Fibroblast of skin of right biceps (primary cell): ENCODE measurements around the gene BBLN.
"Not testable (repeated sequence)": the region's sequence is repeated elsewhere in the genome, so short reads cannot be mapped to it uniquely, and the experiment has no call there.

Experiments used
- DNase-seq: peaks from one replicate; pipeline ENCODE4 v3.0.0-alpha.2; 2013

Gene BBLN

DNA sequence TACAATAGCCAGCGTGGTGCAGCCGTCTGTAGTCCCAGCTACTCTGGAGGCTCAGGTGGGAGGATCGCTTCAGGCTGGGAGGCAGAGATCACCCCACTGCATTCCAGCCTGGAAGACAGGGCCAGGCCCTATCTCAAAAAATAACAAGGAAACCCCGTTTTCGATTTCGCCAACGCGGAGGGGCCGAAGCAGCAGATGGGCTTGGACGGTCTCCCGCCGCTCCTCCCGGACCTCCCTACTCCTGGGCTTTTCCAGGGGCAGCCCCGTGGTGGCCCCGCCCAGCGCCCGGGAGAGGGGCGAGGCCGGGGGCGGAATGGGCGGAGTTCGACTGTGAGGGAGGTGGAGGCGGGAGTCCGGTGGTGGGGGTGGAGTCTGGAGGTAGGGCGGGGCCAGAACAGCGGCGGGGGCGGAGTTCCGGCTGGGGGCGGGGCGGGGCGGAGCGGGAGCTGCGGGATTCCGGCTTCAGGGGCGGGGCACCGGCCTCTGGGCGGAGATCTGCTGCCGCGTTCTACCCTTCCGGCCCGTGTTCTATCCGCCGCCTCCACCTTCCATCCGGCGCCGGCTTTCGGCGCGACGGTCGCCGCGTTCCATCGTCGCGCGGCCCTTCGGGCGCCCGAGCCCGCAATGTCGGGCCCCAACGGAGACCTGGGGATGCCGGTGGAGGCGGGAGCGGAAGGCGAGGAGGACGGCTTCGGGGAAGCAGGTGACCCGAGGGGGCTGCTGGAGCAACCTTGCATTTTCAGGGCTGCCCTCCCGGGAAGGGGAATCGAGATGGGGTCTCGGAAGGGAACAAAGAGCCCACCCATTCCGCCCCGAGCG is at the start of gene BBLN:
Gene BBLN (plus strand): TSS at position 482 of the 819 bp plus-strand sequence. CDS start 143 bp downstream, at position 625.
- peak; percentile 94 for DNase-seq

DNA sequence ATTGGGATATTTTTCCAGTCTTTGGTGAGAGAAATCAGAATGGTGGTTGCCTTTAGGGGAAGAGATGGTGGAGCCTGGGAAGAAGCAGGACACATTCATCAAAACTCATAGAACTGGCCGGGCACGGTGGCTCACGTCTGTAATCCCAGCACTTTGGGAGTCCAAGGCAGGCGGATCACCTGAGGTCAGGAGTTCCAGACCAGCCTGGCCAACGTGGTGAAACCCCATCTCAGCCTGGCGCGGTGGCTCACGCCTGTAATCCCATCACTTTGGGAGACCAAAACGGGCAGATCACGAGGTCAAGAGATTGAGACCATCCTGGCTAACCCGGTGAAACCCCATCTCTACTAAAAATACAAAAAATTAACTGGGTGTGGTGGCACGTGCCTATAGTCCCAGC is 48.3 kb upstream of the BBLN start:
- not testable (repeated sequence) for DNase-seq

DNA sequence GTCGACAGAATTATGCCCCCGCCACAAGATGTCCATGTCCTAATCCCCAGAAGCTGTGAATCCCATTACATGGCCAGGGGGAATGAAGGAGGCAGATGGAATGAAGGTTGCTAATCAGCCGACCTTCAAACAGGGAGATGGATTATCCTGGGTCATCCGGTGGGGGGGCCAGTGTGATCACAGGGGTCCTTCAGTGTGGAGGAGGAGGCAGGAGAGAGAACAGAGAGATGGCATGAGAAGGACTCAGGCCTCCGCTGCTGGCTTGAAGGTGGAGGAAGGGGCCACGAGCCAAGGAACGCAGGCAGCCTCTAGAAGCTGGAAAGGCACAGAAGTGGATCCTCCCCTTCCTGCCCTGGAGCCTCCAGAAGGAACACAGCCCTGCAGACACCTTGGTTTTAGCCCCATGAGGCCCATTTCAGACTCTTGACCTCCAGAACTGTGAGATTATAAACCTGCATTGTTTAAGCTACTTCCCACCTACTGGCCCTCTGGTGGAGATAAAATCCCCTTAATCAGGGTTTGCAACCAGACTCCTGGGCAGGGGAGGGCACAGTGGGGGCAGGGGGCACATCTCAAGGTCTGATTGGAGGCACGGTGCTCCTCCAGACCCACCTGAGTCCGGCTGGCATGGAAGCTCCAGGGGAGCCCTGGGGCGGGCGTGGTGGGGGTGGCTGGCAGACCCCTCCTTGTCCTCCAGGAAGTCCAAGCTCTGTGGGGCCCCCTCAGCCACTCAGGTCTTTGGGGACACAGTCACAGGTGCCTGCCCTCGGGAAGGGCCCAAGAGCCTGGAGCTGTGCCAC is 46.3 kb upstream of the BBLN start:
- no peak for DNase-seq

GRCh38 chr9:128114326-128115186 is 45.5 kb upstream of the BBLN start:
- no peak for DNase-seq

- DNase-seq: no peak
Measured at GRCh38 chr9:128115187-128116103, 44.6 kb upstream of the BBLN start.

DNA sequence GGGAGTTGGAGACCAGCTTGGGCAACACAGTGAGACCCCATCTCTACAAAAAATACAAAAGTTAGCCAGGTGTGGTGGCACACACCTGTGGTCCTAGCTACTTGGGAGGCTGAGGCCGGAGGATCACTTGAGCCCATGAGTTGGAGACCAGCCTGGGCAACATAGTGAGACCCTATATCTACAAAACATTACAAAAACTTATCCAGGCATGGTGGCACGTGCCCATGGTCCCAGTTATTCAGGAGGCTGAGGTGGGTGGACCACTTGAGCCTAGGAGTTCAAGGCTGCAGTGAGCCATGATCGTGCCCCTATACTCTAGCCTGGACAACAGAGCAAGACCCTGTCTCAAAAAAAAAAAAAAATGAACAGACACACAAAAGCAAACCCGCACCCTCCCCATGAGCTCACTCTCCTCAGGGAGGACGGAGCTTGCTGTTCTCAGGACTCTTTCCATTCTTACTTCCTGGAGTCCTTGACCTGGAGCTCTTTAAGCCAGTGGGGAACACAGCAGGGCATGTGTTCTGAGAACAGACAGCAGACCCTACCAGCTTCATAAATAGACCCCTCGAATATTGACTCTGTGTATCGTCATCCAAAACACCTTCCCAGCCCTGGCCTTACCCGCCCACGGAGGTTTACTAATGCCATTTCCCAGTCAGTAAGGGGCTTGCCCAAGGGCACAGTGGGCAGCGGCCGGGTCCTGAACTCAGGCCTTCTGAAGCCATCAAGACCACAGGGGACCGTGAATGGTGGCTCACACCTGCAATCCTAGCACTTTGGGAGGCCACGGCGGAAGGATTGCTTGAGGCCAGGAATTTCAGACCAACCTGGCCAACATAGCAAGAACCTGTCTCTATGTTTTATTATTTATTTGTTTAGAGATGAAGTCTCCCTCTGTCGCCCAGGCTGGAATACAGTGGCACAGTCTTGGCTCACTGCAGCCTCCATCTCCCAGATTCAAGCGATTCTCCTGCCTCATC is 43.7 kb upstream of the BBLN start:
- no peak for DNase-seq

GRCh38 chr9:128117613-128118471 is 42.2 kb upstream of the BBLN start:
- peak; percentile 79 for DNase-seq

- no peak for DNase-seq
Measured at GRCh38 chr9:128118472-128118857, 41.6 kb upstream of the BBLN start.

GRCh38 chr9:128118971-128119665 is 40.9 kb upstream of the BBLN start:
- no peak for DNase-seq

GRCh38 chr9:128120061-128120740 is 39.9 kb upstream of the BBLN start:
- no peak for DNase-seq

GRCh38 chr9:128120741-128121465 is 39.2 kb upstream of the BBLN start:
- DNase-seq: no peak

- no peak for DNase-seq
Measured at GRCh38 chr9:128121466-128121810, 38.6 kb upstream of the BBLN start.

DNA sequence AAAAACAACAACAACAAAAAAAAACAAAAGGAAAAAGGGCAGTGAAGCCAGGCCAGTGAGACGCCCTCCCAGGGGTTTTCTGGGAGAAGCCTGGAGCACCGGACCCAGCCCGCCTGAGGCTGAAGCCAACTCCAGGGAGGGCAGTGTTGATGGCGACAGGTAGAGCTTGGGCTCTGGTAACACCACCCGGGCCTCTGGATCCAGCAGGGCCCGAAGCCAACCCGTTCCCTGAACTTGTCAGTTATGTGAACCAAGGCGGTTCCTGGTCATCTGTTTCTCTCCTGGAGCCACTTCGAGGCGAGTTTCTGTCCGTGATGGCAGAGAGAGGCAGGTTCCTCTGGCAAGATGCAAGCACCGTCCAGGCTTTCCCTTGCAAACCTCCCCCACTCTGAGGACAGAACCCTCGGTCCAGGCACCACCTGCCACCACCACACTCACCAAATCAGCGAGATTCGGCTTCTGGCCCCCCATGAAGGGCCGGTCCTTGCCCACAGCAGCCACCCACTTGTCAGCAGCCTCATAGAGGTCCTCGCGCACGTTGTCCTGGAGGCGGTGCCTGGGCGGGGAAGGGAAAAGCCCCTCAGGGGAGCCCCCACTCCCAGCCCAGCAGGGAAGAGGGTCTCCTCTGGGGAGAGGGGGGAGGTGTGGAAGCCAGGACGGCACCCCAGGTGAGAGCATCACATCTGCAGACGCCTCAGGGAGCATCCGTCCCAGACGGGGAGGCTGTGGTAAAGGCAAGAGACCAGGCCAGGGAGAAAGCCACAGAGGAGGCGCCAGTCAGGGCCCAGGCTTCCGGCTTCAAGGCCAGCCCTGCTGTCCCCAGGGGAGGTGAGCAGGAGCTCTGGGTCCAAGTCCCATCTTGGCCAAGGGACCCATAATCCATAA is 37.9 kb upstream of the BBLN start:
- DNase-seq: no peak

- DNase-seq: no peak
Measured at GRCh38 chr9:128122809-128123175, 37.3 kb upstream of the BBLN start.

GRCh38 chr9:128123451-128124080 is 36.5 kb upstream of the BBLN start:
- no peak for DNase-seq

DNA sequence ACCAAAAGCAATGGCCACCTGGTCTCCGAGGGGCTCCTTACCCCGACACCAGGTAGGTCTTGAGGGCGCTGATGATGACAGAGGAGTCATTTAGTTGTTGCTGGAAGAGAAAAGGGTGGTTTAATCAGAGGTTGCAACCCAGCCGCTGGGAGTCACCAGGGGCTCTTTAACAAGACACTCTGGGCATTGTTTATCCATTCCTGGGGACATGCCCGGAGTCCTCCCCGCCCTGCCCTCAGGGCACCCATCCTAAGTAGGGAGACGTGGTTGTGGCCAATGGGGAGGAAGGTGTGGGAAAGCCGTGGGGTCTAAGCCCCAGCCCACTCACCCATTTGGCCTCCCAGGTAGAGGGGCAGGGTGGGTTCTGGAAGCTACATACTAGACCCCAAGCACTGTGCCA is 35.6 kb upstream of the BBLN start:
- DNase-seq: no peak
